Measurements from ENCODE around the gene FARS2.

- TF ChIP-seq CTCF (IDR thresholded peaks at IDR 0.05) (no peak), POLR2A (IDR thresholded peaks at IDR 0.05) (no peak), EP300 (IDR thresholded peaks at IDR 0.05) (no peak), POLR2AphosphoS5 (IDR thresholded peaks at IDR 0.05) (no peak)
Observed at GRCh38 chr6:5515200-5515599, 253.9 kb downstream of the FARS2 start.
